CD4-positive, alpha-beta T cell (primary cell): ENCODE measurements around the gene GALNT14. TPM values are rescaled to one million over a fixed set of nuclear protein-coding genes. Genes with fewer than 3 reads are reported as not detected.

ENCODE experiments used
- ATAC-seq: fragments of 200-7000 bp; cut with Tn5 transposase; one replicate; pipeline ENCODE4 v1.10.0; 2022; ENCODE audit warnings: mild to moderate bottlenecking; ENCODE audit not compliant: poor library complexity
- CTCF ChIA-PET: fragments of 350-600 bp; sonication (Branson Sonifier 250); formaldehyde crosslinking; loops from one replicate; lab custom pipeline; 2021; ENCODE audit warnings: antibody characterized with exemption, inconsistent platforms; lab: Charles Lee
- POLR2A ChIA-PET: fragments of 350-600 bp; sonication (Branson Sonifier 250); formaldehyde crosslinking; loops from one replicate; lab custom pipeline; 2021; ENCODE audit warnings: antibody characterized with exemption, inconsistent platforms; lab: Charles Lee
- DNase-seq, 14 experiments: peaks; one replicate each; pipeline ENCODE4 v3.0.0-alpha.2; 2013 to 2020; ENCODE audit warnings: mixed read lengths in 2 of 14
- H3K27ac ChIP-seq, 2 donors: one replicate each; pipeline versions ENCODE4 v1.5.1 to v1.7.0; 2013; ENCODE audit warnings: low read length in 2 of 2, low read depth in 1 of 2, mild to moderate bottlenecking in 1 of 2
- H3K27me3 ChIP-seq, 2 experiments: 1 replicate in 1 of 2; 2 replicates in 1 of 2; pipeline versions ENCODE4 v1.6.1 to v1.7.0; 2013; ENCODE audit warnings: low read length in 2 of 2, control low read depth in 1 of 2, mild to moderate bottlenecking in 1 of 2, moderate library complexity in 1 of 2; ENCODE audit not compliant: insufficient read depth in 2 of 2, control insufficient read depth in 1 of 2
- H3K36me3 ChIP-seq: one replicate; pipeline ENCODE4 v1.6.1; 2013; ENCODE audit warnings: low read length, control low read depth; ENCODE audit not compliant: insufficient read depth
- H3K4me1 ChIP-seq: one replicate; pipeline ENCODE4 v1.6.1; 2013; ENCODE audit warnings: low read length, control low read depth; ENCODE audit not compliant: insufficient read depth
- H3K4me3 ChIP-seq: one replicate; pipeline ENCODE4 v1.5.1; 2013; ENCODE audit warnings: mild to moderate bottlenecking, low read length, moderate library complexity
- H3K9me3 ChIP-seq, 2 experiments: 1 replicate in 1 of 2; 2 replicates in 1 of 2; pipeline versions ENCODE4 v1.6.1 to v1.7.0; 2013; ENCODE audit warnings: low read length in 2 of 2, mild to moderate bottlenecking in 2 of 2, control low read depth in 1 of 2, moderate library complexity in 1 of 2; ENCODE audit not compliant: control insufficient read depth in 1 of 2, insufficient read depth in 1 of 2
- H3K27ac Mint-ChIP-seq: one replicate; pipeline ENCODE4 v1.8.0; 2020; ENCODE audit warnings: mixed read lengths
- H3K27me3 Mint-ChIP-seq: one replicate; pipeline ENCODE4 v1.8.0; 2021; ENCODE audit warnings: mixed read lengths
- H3K36me3 Mint-ChIP-seq: one replicate; pipeline ENCODE4 v1.8.0; 2021; ENCODE audit warnings: low read depth, mixed read lengths
- H3K4me1 Mint-ChIP-seq: one replicate; pipeline ENCODE4 v1.8.0; 2021; ENCODE audit warnings: low read depth, mixed read lengths
- H3K4me3 Mint-ChIP-seq: one replicate; pipeline ENCODE4 v1.8.0; 2020; ENCODE audit warnings: mild to moderate bottlenecking, mixed read lengths
- H3K9me3 Mint-ChIP-seq: one replicate; pipeline ENCODE4 v1.8.0; 2020; ENCODE audit warnings: mixed read lengths
- CTCF ChIP-seq: fragments of 200-600 bp; IDR thresholded peaks from one replicate; pipeline ENCODE4 v1.8.0; 2022; ENCODE audit warnings: antibody characterized with exemption, mild to moderate bottlenecking
- intact Hi-C, 2 experiments: fragments of 100-400 bp; cut with DNase I in 1 of 2; cut with micrococcal nuclease in 1 of 2; formaldehyde crosslinking; loops; one replicate each; pipeline versions ENCODE4 v1.15.1 to v1.9.0; 2023 to 2025; cut with DNase I, micrococcal nuclease
- total RNA-seq, 174 experiments: library from RNA in 2 of 174; stranded (reverse) in 2 of 174; gene quantifications; one replicate each; pipeline ENCODE4 v1.2.3 and lab custom pipeline; 2021 to 2026

GALNT14 gene
- total RNA-seq, 2 experiments from 2014 or later = not detected

DNA sequence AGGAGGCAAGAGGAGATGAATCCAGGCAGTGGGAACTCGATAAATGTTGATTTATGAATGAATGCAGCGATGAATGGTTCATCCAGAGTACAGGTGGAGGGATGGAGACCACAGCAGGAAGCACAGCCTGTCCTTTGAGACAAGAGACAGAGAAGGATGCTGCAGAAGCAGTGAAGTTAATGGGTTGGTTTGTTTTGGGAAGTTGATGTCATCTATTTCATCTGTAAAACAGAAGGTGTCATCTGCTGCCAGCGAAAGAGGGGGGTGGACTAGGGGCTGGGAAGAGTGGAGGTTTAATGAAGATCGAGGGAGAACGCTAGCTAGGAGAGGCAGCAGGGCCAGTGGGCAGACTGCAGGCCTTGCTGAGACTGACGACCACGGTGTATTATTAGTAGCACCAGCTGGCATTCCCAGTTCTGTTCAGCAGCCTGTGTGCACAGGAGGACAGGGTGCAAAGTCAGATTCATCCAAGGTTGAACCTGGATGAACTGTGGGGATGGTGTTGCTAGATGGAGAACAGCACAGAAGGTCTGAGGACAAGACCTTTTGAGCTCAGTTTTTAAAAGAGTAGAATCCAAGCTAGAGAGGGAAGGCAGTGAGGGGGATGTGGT lies 210.7 kb downstream of the GALNT14 start:
- no peaks in the 10 kb centered on the region for H3K27me3 Mint-ChIP-seq
- no peaks in the 10 kb centered on the region for H3K9me3 Mint-ChIP-seq
- ChIA-PET POLR2A (no interaction called here), CTCF (no interaction called here)
- no peaks in the 10 kb centered on the region for H3K36me3 Mint-ChIP-seq
- DNase-seq (no peak), ATAC-seq (no peak)
- Histone ChIP-seq H3K36me3 (no peaks in the 10 kb centered on the region), H3K4me3 (no peak overlapping the region), H3K4me1 (no peaks in the 10 kb centered on the region), H3K27me3 (no peaks in the 10 kb centered on the region), H3K9me3 (no peaks in the 10 kb centered on the region), H3K27ac (no peak overlapping the region)
- H3K4me1 Mint-ChIP-seq = no peaks in the 10 kb centered on the region
- TF ChIP-seq CTCF = no peak
- intact Hi-C loops = no loop called here
- H3K4me3 Mint-ChIP-seq = no peak overlapping the region
- H3K27ac Mint-ChIP-seq = no peak overlapping the region

- no peak for TF ChIP-seq CTCF
- no peaks in the 10 kb centered on the region for H3K36me3 Mint-ChIP-seq
- H3K27ac ChIP-seq = no peak overlapping the region
- H3K27me3 ChIP-seq = no peaks in the 10 kb centered on the region
- DNase-seq (no peak), ATAC-seq (no peak)
- CTCF ChIA-PET = no interaction called here
- H3K4me3 Mint-ChIP-seq = no peak overlapping the region
- H3K27me3 Mint-ChIP-seq = no peaks in the 10 kb centered on the region
- H3K4me3 ChIP-seq = no peak overlapping the region
- POLR2A ChIA-PET = no interaction called here
- no peaks in the 10 kb centered on the region for H3K36me3 ChIP-seq
- intact Hi-C loops = no loop called here
- H3K9me3 Mint-ChIP-seq = no peaks in the 10 kb centered on the region
- no peak overlapping the region for H3K27ac Mint-ChIP-seq
- H3K4me1 Mint-ChIP-seq = no peaks in the 10 kb centered on the region
- no peaks in the 10 kb centered on the region for H3K4me1 ChIP-seq
- no peaks in the 10 kb centered on the region for H3K9me3 ChIP-seq
These were observed 211.6 kb downstream of the GALNT14 start for GRCh38 chr2:30926606-30927005.

- H3K36me3 ChIP-seq = no peaks in the 10 kb centered on the region
- no peaks in the 10 kb centered on the region for H3K36me3 Mint-ChIP-seq
- no peaks in the 10 kb centered on the region for H3K9me3 ChIP-seq
- DNase-seq = no peak
- H3K4me1 Mint-ChIP-seq = no peaks in the 10 kb centered on the region
- ChIA-PET POLR2A (no interaction called here), CTCF (no interaction called here)
- no peak for TF ChIP-seq CTCF
- no peaks in the 10 kb centered on the region for H3K4me1 ChIP-seq
- H3K27me3 ChIP-seq = no peaks in the 10 kb centered on the region
- no peak for ATAC-seq
- no peak overlapping the region for H3K4me3 Mint-ChIP-seq
- H3K27ac Mint-ChIP-seq = no peak overlapping the region
- H3K9me3 Mint-ChIP-seq = no peaks in the 10 kb centered on the region
- no peaks in the 10 kb centered on the region for H3K27me3 Mint-ChIP-seq
- H3K4me3 ChIP-seq = no peak overlapping the region
- intact Hi-C loops = no loop called here
- H3K27ac ChIP-seq = no peak overlapping the region
These were observed 214.6 kb downstream of the GALNT14 start for GRCh38 chr2:30923623-30924022.
